ENCODE measurements around the gene RNF121.

GRCh38 chr11:72024069-72024754 is 95.4 kb downstream of the RNF121 start:
- TF ChIP-seq CTCF (IDR thresholded peaks at IDR 0.05) (no peak), POLR2A (IDR thresholded peaks at IDR 0.05) (no peak)

Measured in ovary (tissue), 3 donors.